Right lobe of liver (tissue), 6 donors: Measurements from ENCODE around the gene EXOC3. TPM values are rescaled to one million over a fixed set of nuclear protein-coding genes. Genes with fewer than 3 reads are reported as not detected.

Experiments
- ATAC-seq, 4 donors: fragments of 200-7000 bp; cut with Tn5 transposase; one replicate each; pipeline ENCODE4 v1.9.1; 2020; ENCODE audit warnings: mild to moderate bottlenecking in 4 of 4, moderate library complexity in 4 of 4
- DNase-seq, 3 donors: peaks; one replicate each; pipeline ENCODE4 v3.0.0-alpha.2; 2020
- H3K27ac ChIP-seq, 3 donors: fragments of 200-600 bp; one replicate each; pipeline ENCODE4 v1.8.0; 2022
- H3K27me3 ChIP-seq, 2 donors: fragments of 200-600 bp; one replicate each; pipeline ENCODE4 v1.8.0; 2022
- H3K36me3 ChIP-seq, 4 donors: fragments of 200-600 bp; sonication (generic) in 1 of 4; one replicate each; pipeline versions ENCODE4 v1.5.1 to v1.8.0; 2017 to 2022; ENCODE audit warnings: control low read depth in 1 of 4
- H3K4me1 ChIP-seq, 4 donors: fragments of 200-600 bp; sonication (generic) in 1 of 4; one replicate each; pipeline versions ENCODE4 v1.5.1 to v1.8.0; 2017 to 2022; ENCODE audit warnings: control low read depth in 1 of 4
- H3K4me3 ChIP-seq, 3 donors: fragments of 200-600 bp; one replicate each; pipeline ENCODE4 v1.8.0; 2022
- H3K9me3 ChIP-seq, 4 donors: fragments of 200-600 bp; sonication (generic) in 1 of 4; one replicate each; pipeline versions ENCODE4 v1.5.1 to v1.8.0; 2017 to 2022; ENCODE audit warnings: control low read depth in 1 of 4
- POLR2A ChIP-seq: fragments of 450-650 bp; IDR thresholded peaks from one replicate; pipeline ENCODE4 v1.6.1; 2017; ENCODE audit warnings: antibody characterized with exemption, mild to moderate bottlenecking
- WGBS: methylation state at CpG from one replicate; pipeline ENCODE4 v1.1.6; 2018; ENCODE audit warnings: low coverage, low lambda C conversion rate; ENCODE audit not compliant: insufficient coverage; ENCODE audit errors: missing lambda C conversion rate; 5-methylcytosine and 5-hydroxymethylcytosine counted together
- intact Hi-C, 2 donors: fragments of 100-400 bp; cut with DNase I; formaldehyde crosslinking; loops; one replicate each; pipeline versions ENCODE4 v1.11.2 to v1.14.1; 2022
- total RNA-seq, 6 experiments: library from RNA; depleted of rRNA in 2 of 6; stranded (reverse); fragments of >200 nt in 2 of 6; fragmentation: NEBNext Ultra II Directional in 3 of 6; extraction: Animal tissue kit (Norgen Biotek cat#: 25700) in 3 of 6; gene quantifications; one replicate each; pipeline versions ENCODE4 v1.1.0 to v1.2.4, GENCODE V29; 2016 to 2023
- TF ChIP-seq, protein P1 (sequence below), 4 donors: fragments of 200-600 bp in 3 of 4; fragments of 450-650 bp in 1 of 4; IDR thresholded peaks; one replicate each; pipeline versions ENCODE4 v1.5.1 to v1.8.0; 2016 to 2022; ENCODE audit warnings: antibody characterized with exemption in 4 of 4, mild to moderate bottlenecking in 2 of 4
- donor health status: DM: no; HTN: yes; CAD: no.
- donor health status: DM: no; HTN: no; CAD: no.
- donor health status: DM: no; HTN: no; CAD: no.
- donor health status: DM: no; HTN: yes; CAD: no.
- donor health status: DM: no; HTN: yes; CAD: no.

EXOC3 gene
- total RNA-seq, 6 experiments from 2014 or later: 14.6 to 24.3 (median 20.0) TPM

DNA sequence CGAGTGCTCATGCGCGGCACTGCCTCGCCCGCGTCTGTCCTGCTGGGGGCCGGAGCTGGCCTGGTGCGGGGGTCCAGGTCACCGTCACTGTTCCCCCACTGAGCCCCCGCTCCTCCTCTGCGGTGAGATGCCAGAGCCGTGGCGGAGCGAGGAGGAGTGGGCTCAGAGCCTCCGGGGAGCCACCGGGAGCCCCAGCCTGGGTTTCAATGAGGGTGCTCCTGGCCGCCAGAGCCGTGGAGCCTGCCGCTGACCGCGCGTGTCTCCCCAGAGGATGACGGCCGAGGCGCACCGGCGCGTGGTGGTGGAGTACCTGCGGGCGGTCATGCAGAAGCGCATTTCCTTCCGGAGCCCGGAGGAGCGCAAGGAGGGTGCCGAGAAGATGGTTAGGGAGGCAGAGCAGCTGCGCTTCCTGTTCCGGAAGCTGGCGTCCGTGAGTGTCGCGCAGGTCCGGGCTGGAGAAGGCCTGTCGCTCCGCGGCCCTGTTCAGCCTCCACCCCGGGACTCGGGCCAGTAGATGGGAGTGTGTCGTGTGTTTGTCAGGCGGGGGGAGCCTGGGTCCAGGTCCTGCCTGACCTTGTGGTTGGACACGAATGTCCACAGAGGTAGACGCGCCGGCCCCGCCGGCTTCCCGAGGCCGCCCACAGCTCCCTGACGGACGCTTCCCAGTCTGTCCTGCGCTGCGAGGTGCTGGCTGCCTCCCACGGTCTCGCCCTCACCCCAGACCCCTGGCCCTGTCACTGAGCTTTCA, 22.0 kb downstream of the EXOC3 start:
- ATAC-seq: no peak
- intact Hi-C loops: no loop called here
- no peak for TF ChIP-seq POLR2A
- TF ChIP-seq, protein P1, sequence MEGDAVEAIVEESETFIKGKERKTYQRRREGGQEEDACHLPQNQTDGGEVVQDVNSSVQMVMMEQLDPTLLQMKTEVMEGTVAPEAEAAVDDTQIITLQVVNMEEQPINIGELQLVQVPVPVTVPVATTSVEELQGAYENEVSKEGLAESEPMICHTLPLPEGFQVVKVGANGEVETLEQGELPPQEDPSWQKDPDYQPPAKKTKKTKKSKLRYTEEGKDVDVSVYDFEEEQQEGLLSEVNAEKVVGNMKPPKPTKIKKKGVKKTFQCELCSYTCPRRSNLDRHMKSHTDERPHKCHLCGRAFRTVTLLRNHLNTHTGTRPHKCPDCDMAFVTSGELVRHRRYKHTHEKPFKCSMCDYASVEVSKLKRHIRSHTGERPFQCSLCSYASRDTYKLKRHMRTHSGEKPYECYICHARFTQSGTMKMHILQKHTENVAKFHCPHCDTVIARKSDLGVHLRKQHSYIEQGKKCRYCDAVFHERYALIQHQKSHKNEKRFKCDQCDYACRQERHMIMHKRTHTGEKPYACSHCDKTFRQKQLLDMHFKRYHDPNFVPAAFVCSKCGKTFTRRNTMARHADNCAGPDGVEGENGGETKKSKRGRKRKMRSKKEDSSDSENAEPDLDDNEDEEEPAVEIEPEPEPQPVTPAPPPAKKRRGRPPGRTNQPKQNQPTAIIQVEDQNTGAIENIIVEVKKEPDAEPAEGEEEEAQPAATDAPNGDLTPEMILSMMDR (IDR thresholded peaks at IDR 0.05): no peak
- WGBS: 98% methylated on average over 11 of the region's 63 CpGs
- H3K4me3 ChIP-seq: no peak overlapping the region
- peaks cover 0 to 28% (median 11%) of the 10 kb centered on the region in 4 donors for H3K36me3 ChIP-seq
- H3K9me3 ChIP-seq: no peaks in the 10 kb centered on the region
- H3K4me1 ChIP-seq: no peaks in the 10 kb centered on the region
- peak; percentile 25 to 51 (median 45) for DNase-seq
- no peak overlapping the region for H3K27ac ChIP-seq
- H3K27me3 ChIP-seq: no peaks in the 10 kb centered on the region

DNA sequence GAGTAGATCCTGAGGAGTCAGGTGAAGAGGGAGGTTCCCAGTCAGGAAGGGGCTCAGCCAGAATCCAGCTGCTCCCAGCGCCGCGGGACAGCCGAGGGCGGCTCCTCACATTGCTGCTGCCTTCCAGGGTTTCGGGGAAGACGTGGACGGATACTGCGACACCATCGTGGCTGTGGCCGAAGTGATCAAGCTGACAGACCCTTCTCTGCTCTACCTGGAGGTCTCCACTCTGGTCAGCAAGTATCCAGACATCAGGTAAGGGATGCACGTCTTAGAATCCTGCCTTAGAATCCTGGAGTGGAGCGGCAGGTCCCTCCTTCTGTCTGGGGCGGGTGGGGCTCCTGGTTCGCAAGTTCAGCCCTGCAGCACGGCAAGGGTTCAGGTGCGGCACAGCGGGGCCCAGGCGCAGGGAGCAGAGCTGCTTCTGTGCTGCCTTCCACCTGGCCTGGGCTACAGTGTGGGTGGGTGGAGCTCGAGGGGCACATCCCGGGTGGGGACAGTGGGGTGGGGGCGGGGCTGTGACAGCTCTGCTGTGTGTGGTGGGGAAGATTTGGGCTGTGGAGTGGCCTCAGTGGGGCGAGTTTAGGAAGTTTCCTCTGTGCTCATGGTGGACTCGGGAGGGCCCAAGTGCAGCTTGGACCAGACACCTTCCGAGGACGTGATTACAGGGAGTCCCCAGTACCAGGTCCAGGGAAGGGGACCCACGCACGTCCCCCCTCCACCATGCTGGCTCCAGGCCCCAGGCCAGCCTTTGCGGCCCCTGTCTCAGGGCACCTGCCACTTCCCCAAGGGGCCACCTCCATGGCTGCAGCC, 22.8 kb downstream of the EXOC3 start:
- DNase-seq: peak; percentile 16 to 40 (median 40)
- Histone ChIP-seq H3K9me3 (no peaks in the 10 kb centered on the region), H3K36me3 (peaks cover 0 to 25% (median 11%) of the 10 kb centered on the region in 4 donors), H3K4me1 (no peaks in the 10 kb centered on the region), H3K27ac (no peak overlapping the region), H3K27me3 (no peaks in the 10 kb centered on the region), H3K4me3 (no peak overlapping the region)
- TF ChIP-seq, protein P1 (IDR thresholded peaks at IDR 0.05): no peak
- TF ChIP-seq POLR2A: no peak
- 83% methylated on average over 8 of the region's 29 CpGs for WGBS
- intact Hi-C loops: no loop called here
- ATAC-seq: peak in 1 of 4 donors; percentile 11

DNA sequence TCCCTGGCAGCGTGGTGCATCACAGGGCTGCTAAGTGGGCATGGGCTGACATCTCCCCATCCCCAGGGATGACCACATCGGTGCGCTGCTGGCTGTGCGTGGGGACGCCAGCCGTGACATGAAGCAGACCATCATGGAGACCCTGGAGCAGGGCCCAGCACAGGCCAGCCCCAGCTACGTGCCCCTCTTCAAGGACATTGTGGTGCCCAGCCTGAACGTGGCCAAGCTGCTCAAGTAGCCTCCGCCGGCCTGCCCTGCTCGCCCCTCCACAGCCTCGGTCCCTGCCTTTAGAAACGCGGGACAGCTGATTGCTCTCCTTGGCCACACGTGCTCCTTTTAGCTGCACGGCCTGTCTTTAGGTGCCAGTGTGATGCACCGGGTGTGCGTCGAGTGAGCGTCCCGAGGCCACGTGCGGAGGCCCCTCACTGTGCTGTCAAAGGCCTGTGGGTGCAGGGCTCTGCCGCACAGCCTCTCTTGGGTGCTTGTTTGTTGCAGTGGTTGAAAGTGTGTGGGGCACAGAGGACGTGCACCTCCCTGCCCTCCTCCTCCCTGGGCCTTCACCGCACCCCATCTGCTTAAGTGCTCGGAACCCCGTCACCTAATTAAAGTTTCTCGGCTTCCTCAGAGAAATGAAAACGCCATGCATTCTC, 23.8 kb downstream of the EXOC3 start:
- H3K9me3 ChIP-seq: no peaks in the 10 kb centered on the region
- DNase-seq (peak; percentile 17 to 42 (median 39)), ATAC-seq (peak in 1 of 4 donors; percentile 8)
- 100% methylated on average over 1 of the region's 30 CpGs for WGBS
- peaks cover 0 to 24% (median 11%) of the 10 kb centered on the region in 4 donors for H3K36me3 ChIP-seq
- H3K27me3 ChIP-seq: no peaks in the 10 kb centered on the region
- no peak overlapping the region for H3K4me3 ChIP-seq
- no peak overlapping the region for H3K27ac ChIP-seq
- TF ChIP-seq POLR2A: no peak
- TF ChIP-seq, protein P1 (IDR thresholded peaks at IDR 0.05): no peak
- no peaks in the 10 kb centered on the region for H3K4me1 ChIP-seq
- intact Hi-C loops: no loop called here

DNA sequence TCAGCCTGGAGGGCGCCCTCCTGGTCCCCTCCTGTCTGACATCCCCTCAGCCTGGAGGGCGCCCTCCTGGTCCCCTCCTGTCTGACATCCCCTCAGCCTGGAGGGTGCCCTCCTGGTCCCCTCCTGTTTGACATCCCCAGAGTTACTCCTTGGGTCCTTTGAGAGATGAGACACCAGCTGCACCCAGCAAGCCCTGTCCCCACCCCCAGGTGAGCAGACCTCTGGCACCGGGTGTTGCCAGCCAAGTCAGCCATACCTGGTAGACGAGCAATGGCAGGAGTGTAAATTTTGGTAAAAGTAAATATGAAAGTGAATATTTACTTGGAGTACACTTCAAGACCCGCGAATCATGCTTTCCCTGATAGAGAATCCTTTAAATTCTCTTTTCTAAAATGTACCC, 25.4 kb downstream of the EXOC3 start:
- H3K9me3 ChIP-seq: no peaks in the 10 kb centered on the region
- H3K4me1 ChIP-seq: peaks cover 0 to 6% (median 0%) of the 10 kb centered on the region in 4 donors
- intact Hi-C loops: no loop called here
- TF ChIP-seq, protein P1 (IDR thresholded peaks at IDR 0.05): no peak
- TF ChIP-seq POLR2A: no peak
- ATAC-seq: no peak
- no peak overlapping the region for H3K27ac ChIP-seq
- H3K4me3 ChIP-seq: no peak overlapping the region
- 89% methylated on average over 4 of the region's 6 CpGs for WGBS
- peaks cover 0 to 12% (median 4%) of the 10 kb centered on the region in 4 donors for H3K36me3 ChIP-seq
- H3K27me3 ChIP-seq: no peaks in the 10 kb centered on the region
- peak; percentile 12 to 35 (median 22) for DNase-seq
